ENCODE measurements around the gene C12orf42.
"Not testable (repeated sequence)": the region's sequence is repeated elsewhere in the genome, so short reads cannot be mapped to it uniquely, and the experiment has no call there.

Gene C12orf42

DNA sequence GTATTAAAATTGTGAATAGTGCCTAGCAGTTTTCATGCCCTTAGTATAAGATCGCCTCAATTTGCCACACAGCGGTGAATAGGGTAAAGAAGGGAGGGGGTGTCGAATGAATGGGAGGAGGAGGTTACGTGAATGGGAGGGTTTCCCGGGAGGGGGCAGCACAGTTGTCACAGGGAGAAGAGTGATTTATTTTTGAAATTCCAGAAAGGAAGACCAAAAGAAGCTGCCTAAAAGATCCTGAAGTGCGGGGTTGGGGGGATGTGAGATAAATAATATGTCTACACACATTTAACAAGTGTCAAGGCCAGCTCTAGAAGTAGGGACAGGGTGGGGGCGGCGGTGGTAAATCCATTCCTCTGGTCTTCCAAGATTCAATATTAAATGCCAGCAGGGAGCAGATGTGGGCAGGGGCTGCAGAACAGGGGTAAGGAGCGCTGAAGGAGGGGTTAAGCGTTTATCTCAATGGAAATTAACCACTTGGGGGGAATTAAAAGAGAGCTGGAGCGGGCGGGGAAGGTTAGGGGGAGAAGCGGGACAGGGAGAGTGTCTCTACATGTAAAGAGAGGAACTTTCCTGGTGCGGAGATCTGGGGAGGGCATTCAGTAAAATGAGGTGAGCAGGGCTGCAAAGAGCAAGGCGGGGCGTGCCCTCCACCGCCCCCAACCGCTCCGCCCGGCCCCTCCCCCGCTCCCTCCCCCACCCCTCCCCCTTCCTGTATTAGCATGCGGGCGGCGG, 867 bp downstream of the C12orf42 start:
- no peak for DNase-seq (ENCODE audit: low read depth, low spot score)

DNA sequence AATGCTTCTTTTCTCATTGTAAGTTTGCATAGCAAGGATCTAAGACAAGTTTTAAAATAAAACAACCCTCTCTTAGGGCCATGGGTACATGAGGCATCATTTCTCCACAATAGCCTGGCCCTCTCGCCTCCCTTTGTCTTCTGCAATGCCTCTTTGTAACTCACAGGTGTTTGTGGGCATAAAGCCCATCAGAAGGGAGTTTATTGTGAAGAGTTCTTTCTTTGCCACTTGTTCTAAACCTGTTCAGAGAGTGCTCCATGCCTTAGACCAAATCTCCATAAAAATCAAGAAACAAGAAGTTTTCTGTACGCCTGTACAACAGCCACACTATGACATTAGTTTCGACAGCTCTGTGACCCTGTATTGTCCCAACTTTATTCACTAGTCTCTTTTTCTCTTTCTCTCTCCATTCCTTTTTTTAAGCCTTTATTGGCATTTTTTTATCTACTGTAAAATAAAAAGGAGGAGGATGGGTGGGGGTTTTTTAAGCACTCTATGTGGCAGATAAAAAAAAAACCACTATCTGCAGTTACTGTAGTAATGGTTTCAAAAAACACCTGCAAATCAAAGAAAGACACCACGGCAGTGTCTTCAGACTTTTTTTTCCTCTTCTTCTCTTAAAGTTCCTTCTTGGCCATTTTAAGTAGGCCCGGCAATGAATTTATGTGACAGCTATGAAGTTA, 1.6 kb downstream of the C12orf42 start:
- no peak for DNase-seq (ENCODE audit: low read depth, low spot score)

GRCh38 chr12:103493199-103493598, 2.6 kb downstream of the C12orf42 start:
- no peak for DNase-seq (ENCODE audit: low read depth, low spot score)

- DNase-seq (ENCODE audit: low read depth, low spot score), result no peak
These were observed 13.4 kb downstream of the C12orf42 start for GRCh38 chr12:103482365-103482764.

DNA sequence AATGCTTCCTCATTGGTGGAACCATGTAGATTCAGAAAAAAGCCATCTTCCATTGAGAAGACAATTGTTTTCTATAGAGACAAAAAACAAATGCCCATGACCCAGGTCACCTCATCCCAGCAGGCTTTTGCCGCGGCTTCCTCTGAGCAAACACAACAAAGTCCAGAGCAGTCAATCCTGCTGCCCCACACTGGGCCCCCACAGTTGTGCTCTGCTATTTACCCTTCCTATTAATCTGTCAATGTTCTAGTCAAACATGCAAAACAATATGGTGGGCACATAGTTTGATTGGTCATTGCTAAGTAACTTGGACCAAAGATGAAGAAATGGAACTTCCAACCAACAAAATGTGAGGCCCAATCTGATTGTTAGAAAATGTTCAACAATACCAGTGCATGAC, 20.7 kb downstream of the C12orf42 start:
- DNase-seq (ENCODE audit: low read depth, low spot score), result no peak

DNA sequence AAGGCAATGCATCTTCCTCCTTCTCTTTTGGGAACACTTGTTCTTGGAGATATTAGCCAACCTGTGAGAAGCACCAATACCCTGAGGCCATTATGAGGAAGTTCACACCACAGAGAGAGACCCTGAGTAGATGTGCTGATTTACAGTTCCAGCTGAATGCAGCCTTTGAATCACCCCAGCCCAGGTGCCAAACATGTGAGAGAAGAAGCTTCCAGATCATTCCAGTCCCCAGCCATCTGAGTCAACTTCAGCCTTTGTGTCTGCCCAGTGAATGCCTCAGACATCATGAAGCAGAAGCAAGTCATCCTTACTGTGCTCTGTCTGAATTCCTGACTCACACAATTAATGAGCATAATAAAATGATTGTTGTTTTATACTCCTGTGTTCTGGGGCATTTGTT, 25.1 kb downstream of the C12orf42 start:
- DNase-seq (ENCODE audit: low read depth, low spot score), result no peak

- no peak for DNase-seq (ENCODE audit: low read depth, low spot score)
These were observed 26.0 kb downstream of the C12orf42 start for GRCh38 chr12:103469719-103470118.

GRCh38 chr12:103468837-103469236, 26.9 kb downstream of the C12orf42 start:
- DNase-seq (ENCODE audit: low read depth, low spot score), result no peak

- no peak for DNase-seq (ENCODE audit: low read depth, low spot score)
These were observed 33.1 kb downstream of the C12orf42 start for GRCh38 chr12:103462675-103463074.

GRCh38 chr12:103457471-103457870, 38.3 kb downstream of the C12orf42 start:
- DNase-seq (ENCODE audit: low read depth, low spot score), result no peak

GRCh38 chr12:103456006-103456405, 39.8 kb downstream of the C12orf42 start:
- no peak for DNase-seq (ENCODE audit: low read depth, low spot score)

GRCh38 chr12:103455020-103455763, 40.6 kb downstream of the C12orf42 start:
- no peak for DNase-seq (ENCODE audit: low read depth, low spot score)

- DNase-seq (ENCODE audit: low read depth, low spot score), result no peak
These were observed 50.8 kb downstream of the C12orf42 start for GRCh38 chr12:103444983-103445382.

- no peak for DNase-seq (ENCODE audit: low read depth, low spot score)
These were observed 52.9 kb downstream of the C12orf42 start for GRCh38 chr12:103442822-103443221.

DNA sequence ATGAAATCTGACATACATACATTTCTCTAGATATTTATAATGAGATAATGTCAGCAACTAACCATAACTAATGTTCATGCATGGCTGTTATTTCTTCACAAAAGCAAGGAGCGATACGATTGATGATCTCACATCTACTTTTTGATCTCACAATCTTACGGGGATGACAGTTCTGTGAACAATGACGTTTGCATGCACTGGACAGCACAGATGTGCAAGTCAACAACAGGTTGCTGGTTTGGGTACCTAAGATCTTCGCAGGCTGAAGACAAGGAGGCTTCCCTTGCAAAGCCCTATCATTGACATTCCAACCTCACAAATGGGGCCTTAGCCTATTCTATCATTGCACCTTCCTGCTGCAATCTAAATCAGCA, 53.6 kb downstream of the C12orf42 start:
- no peak for DNase-seq (ENCODE audit: low read depth, low spot score)

DNA sequence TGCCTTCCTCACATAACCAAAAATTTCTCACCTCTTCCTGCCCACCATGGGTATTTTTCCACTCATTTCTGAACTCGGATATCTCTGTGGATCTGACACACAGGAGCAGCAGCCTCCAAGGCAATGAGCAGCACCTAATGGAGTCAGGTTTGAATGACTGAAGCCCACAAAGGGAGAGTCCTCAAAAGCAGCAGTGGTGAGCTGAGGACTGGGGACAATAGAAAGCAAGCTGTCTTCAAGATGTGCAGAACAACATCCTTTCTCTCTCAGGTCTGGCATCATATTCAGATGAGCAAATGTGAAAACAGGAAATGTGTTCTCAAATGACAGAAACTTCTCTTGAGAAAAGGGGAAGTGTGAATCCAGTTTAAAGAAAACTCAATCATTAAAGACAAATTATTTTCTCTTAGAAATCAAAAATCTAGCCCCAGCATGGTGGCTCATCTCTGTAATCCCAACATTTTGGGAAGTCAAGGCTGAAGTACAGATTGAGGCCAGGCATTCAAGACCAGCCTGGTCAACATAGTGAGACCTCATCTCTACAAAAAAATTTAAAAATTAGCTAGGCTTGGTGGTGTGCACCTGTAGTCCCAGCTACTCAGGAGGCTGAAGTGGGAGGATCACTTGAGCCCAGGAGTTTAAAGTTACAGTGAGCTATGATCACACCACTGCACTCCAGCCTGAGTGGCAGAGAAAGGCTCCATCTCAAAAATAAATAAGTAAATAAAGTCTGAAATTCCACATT, 54.2 kb downstream of the C12orf42 start:
- DNase-seq (ENCODE audit: low read depth, low spot score), result no peak

GRCh38 chr12:103434165-103435105, 61.3 kb downstream of the C12orf42 start:
- not testable (repeated sequence) for DNase-seq (ENCODE audit: low read depth, low spot score)

GRCh38 chr12:103431950-103432349, 63.8 kb downstream of the C12orf42 start:
- no peak for DNase-seq (ENCODE audit: low read depth, low spot score)

DNA sequence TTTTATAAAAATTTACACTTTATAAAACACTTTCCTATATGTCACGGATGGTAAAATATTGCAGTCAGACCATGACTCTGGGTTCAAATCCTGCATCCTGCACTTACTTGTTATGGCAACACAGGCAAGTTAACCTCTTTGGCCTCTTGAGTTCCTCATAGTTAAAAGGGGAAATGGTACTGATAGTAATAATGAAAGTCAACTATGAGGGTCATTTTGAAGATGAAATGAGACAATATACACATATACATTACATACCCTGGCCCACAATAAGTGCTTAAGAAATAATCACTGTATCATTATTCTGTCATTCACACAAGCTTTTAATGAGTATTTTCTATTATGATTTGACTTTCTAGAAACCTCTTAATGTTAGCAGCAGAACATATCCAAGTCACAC, 64.4 kb downstream of the C12orf42 start:
- DNase-seq (ENCODE audit: low read depth, low spot score), result no peak

DNA sequence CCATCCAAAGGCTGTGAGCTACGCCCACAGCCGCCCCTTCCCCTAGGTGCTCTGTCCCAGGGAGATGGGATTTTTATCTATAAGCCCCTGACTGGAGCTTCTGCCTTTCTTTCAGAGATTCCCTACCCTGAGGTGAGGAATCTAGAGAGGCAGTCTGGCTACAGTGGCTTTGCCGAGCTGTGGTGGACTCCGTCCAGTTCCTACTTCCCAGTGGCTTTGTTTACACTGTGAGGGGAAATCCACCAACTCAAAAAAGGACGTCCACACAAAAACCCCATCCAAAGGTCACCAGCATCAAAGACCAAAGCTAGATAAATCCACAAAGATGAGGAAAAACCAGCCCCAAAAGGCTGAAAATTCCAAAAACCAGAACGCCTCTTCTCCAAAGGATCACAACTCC, 70.1 kb downstream of the C12orf42 start:
- DNase-seq (ENCODE audit: low read depth, low spot score), result not testable (repeated sequence)
